Measurements from ENCODE around the gene SH3RF3. TPM values are rescaled to one million over a fixed set of nuclear protein-coding genes. Genes with fewer than 3 reads are reported as not detected.

Gene SH3RF3
- total RNA-seq, 4 donors from 2014 or later, result 2.4 to 5.5 (median 2.9) TPM

- Histone ChIP-seq H3K27ac (peak overlapping the region in 1 of 4 donors; percentile 54), H3K4me3 (no peak overlapping the region), H3K27me3 (no peaks in the 10 kb centered on the region), H3K36me3 (no peaks in the 10 kb centered on the region), H3K4me1 (peaks cover 28 to 74% (median 40%) of the 10 kb centered on the region in 3 donors), H3K9me3 (no peaks in the 10 kb centered on the region)
- intact Hi-C loops (cut with DNase I), result no loop called here
- WGBS, 2 donors, result 76 to 88% methylated on average over 5 to 6 of the region's 6 CpGs
- no peak for TF ChIP-seq POLR2A (IDR thresholded peaks at IDR 0.05)
- DNase-seq, result no peak
These were observed 110.7 kb downstream of the SH3RF3 start for GRCh38 chr2:109239720-109240119.

GRCh38 chr2:109242210-109242653 lies 113.2 kb downstream of the SH3RF3 start:
- TF ChIP-seq CTCF (IDR thresholded peaks at IDR 0.05), result no peak
- no peak for TF ChIP-seq POLR2A (IDR thresholded peaks at IDR 0.05)
- Histone ChIP-seq H3K36me3 (no peaks in the 10 kb centered on the region), H3K9me3 (no peaks in the 10 kb centered on the region), H3K27me3 (no peaks in the 10 kb centered on the region), H3K4me3 (no peak overlapping the region), H3K4me1 (peaks cover 30 to 83% (median 47%) of the 10 kb centered on the region in 3 donors), H3K27ac (peak overlapping the region; percentile 73 to 97 (median 84))
- WGBS, 2 donors, result 69 to 80% methylated on average over 2 to 3 of the region's 7 CpGs
- intact Hi-C loops (cut with DNase I), result no loop called here
- no peak for DNase-seq

GRCh38 chr2:109242654-109243331 lies 113.8 kb downstream of the SH3RF3 start:
- no peaks in the 10 kb centered on the region for H3K27me3 ChIP-seq
- intact Hi-C loops (cut with DNase I), result no loop called here
- H3K4me1 ChIP-seq, result peaks cover 32 to 88% (median 52%) of the 10 kb centered on the region in 3 donors
- no peaks in the 10 kb centered on the region for H3K9me3 ChIP-seq
- H3K4me3 ChIP-seq, result no peak overlapping the region
- H3K36me3 ChIP-seq, result no peaks in the 10 kb centered on the region
- WGBS, 2 donors, result 52 to 53% methylated on average over 9 to 12 of the region's 12 CpGs
- DNase-seq, result no peak
- H3K27ac ChIP-seq, result peak overlapping the region; percentile 73 to 97 (median 84)
- TF ChIP-seq CTCF (IDR thresholded peaks at IDR 0.05) (no peak), POLR2A (IDR thresholded peaks at IDR 0.05) (no peak)

GRCh38 chr2:109243526-109244303 lies 114.7 kb downstream of the SH3RF3 start:
- Histone ChIP-seq H3K36me3 (no peaks in the 10 kb centered on the region), H3K27ac (peak overlapping the region; percentile 65 to 97 (median 84)), H3K4me3 (no peak overlapping the region), H3K9me3 (no peaks in the 10 kb centered on the region), H3K27me3 (no peaks in the 10 kb centered on the region), H3K4me1 (peaks cover 33 to 88% (median 52%) of the 10 kb centered on the region in 3 donors)
- intact Hi-C loops (cut with DNase I), result no loop called here
- 64 to 77% methylated on average over 10 of the region's 10 CpGs for WGBS, 2 donors
- no peak for DNase-seq
- TF ChIP-seq POLR2A (IDR thresholded peaks at IDR 0.05) (no peak), CTCF (IDR thresholded peaks at IDR 0.05) (no peak)

GRCh38 chr2:109244304-109244582 lies 115.2 kb downstream of the SH3RF3 start:
- Histone ChIP-seq H3K27ac (peak overlapping the region in 3 of 4 donors; percentile 21 to 97 (median 85)), H3K27me3 (no peaks in the 10 kb centered on the region), H3K4me3 (no peak overlapping the region), H3K4me1 (peaks cover 33 to 87% (median 51%) of the 10 kb centered on the region in 3 donors), H3K9me3 (no peaks in the 10 kb centered on the region), H3K36me3 (no peaks in the 10 kb centered on the region)
- intact Hi-C loops (cut with DNase I), result no loop called here
- no peak for TF ChIP-seq POLR2A (IDR thresholded peaks at IDR 0.05)
- TF ChIP-seq CTCF (IDR thresholded peaks at IDR 0.05), result no peak
- no peak for DNase-seq
